ENCODE data around the gene FLRT2.

The FLRT2 gene

GRCh38 chr14:85653029-85653428 is 123.1 kb downstream of the FLRT2 start:
- no peak for DNase-seq (ENCODE audit: low spot score)
- FAIRE-seq, result no peak

- DNase-seq (ENCODE audit: low spot score), result no peak
- FAIRE-seq, result no peak
These were observed 130.4 kb downstream of the FLRT2 start for GRCh38 chr14:85660243-85660922.

GRCh38 chr14:85662096-85662495 is 132.2 kb downstream of the FLRT2 start:
- no peak for DNase-seq (ENCODE audit: low spot score)
- FAIRE-seq, result no peak

GRCh38 chr14:85663256-85663655 is 133.3 kb downstream of the FLRT2 start:
- FAIRE-seq (no peak), DNase-seq (ENCODE audit: low spot score) (no peak)

- FAIRE-seq (no peak), DNase-seq (ENCODE audit: low spot score) (no peak)
These were observed 133.7 kb downstream of the FLRT2 start for GRCh38 chr14:85663667-85664066.

- no peak for FAIRE-seq
- DNase-seq (ENCODE audit: low spot score), result no peak
These were observed 146.0 kb downstream of the FLRT2 start for GRCh38 chr14:85675957-85676356.

- FAIRE-seq (no peak), DNase-seq (ENCODE audit: low spot score) (no peak)
These were observed 157.0 kb downstream of the FLRT2 start for GRCh38 chr14:85686908-85687307.

GRCh38 chr14:85687456-85687855 is 157.5 kb downstream of the FLRT2 start:
- no peak for DNase-seq (ENCODE audit: low spot score)
- no peak for FAIRE-seq

GRCh38 chr14:85688006-85688405 is 158.1 kb downstream of the FLRT2 start:
- FAIRE-seq, result no peak
- no peak for DNase-seq (ENCODE audit: low spot score)

GRCh38 chr14:85695300-85695699 is 165.4 kb downstream of the FLRT2 start:
- FAIRE-seq (no peak), DNase-seq (ENCODE audit: low spot score) (no peak)

GRCh38 chr14:85701116-85701515 is 171.2 kb downstream of the FLRT2 start:
- DNase-seq (ENCODE audit: low spot score) (no peak), FAIRE-seq (no peak)

- FAIRE-seq, result no peak
- no peak for DNase-seq (ENCODE audit: low spot score)
These were observed 171.8 kb downstream of the FLRT2 start for GRCh38 chr14:85701763-85702162.

GRCh38 chr14:85702191-85702590 is 172.2 kb downstream of the FLRT2 start:
- DNase-seq (ENCODE audit: low spot score), result no peak
- no peak for FAIRE-seq

GRCh38 chr14:85702997-85703396 is 173.1 kb downstream of the FLRT2 start:
- FAIRE-seq (no peak), DNase-seq (ENCODE audit: low spot score) (no peak)
